Neuronal stem cell (in vitro differentiated cells): ENCODE data around the gene SLC9A5.

Experiments
- DNase-seq: peaks from one replicate; pipeline ENCODE4 v3.0.0-alpha.2; 2013; ENCODE audit warnings: low spot score
- H2AFZ ChIP-seq: one replicate; pipeline ENCODE4 v1.6.1; 2013; ENCODE audit warnings: mild to moderate bottlenecking, low read length, inconsistent platforms
- H2AK5ac ChIP-seq: 2 replicates; pipeline ENCODE4 v1.6.1; 2013; ENCODE audit warnings: low read depth, mild to moderate bottlenecking, inconsistent platforms, low read length, moderate library complexity, mixed read lengths
- H2BK120ac ChIP-seq: 2 replicates; pipeline ENCODE4 v1.6.1; 2013; ENCODE audit warnings: low read depth, mild to moderate bottlenecking, inconsistent platforms, low read length, moderate library complexity, mixed read lengths
- H2BK12ac ChIP-seq: one replicate; pipeline ENCODE4 v1.6.1; 2013; ENCODE audit warnings: low read length, inconsistent platforms
- H2BK15ac ChIP-seq: 2 replicates; pipeline ENCODE4 v1.6.1; 2013; ENCODE audit warnings: mild to moderate bottlenecking, low read length, inconsistent platforms, mixed read lengths
- H2BK5ac ChIP-seq: one replicate; pipeline ENCODE4 v1.6.1; 2013; ENCODE audit warnings: inconsistent platforms, mild to moderate bottlenecking, low read length, moderate library complexity
- H3K14ac ChIP-seq: one replicate; pipeline ENCODE4 v1.6.1; 2013; ENCODE audit warnings: low read length, inconsistent platforms
- H3K18ac ChIP-seq: 2 replicates; pipeline ENCODE4 v1.6.1; 2013; ENCODE audit warnings: low read length, inconsistent platforms
- H3K23ac ChIP-seq: 2 replicates; pipeline ENCODE4 v1.6.1; 2013; ENCODE audit warnings: low read depth, mild to moderate bottlenecking, mixed read lengths, low read length, inconsistent platforms; ENCODE audit not compliant: poor library complexity
- H3K27ac ChIP-seq: replicated peaks from 3 replicates; pipeline ENCODE4 v1.5.1; 2013; ENCODE audit warnings: low read length, inconsistent platforms
- H3K27me3 ChIP-seq, 3 experiments: 2 replicates each; pipeline ENCODE4 v1.6.1; 2013; ENCODE audit warnings: low read length in 3 of 3, mild to moderate bottlenecking in 2 of 3, inconsistent platforms in 1 of 3, low read depth in 1 of 3, mixed read lengths in 1 of 3, moderate library complexity in 1 of 3; ENCODE audit not compliant: control insufficient read depth in 3 of 3, insufficient read depth in 3 of 3
- H3K36me3 ChIP-seq, 2 donors: replicated peaks in 1 of 2; 2 replicates each; pipeline ENCODE4 v1.6.1; 2013; ENCODE audit warnings: low read length in 2 of 2; ENCODE audit not compliant: control insufficient read depth in 2 of 2, insufficient read depth in 2 of 2
- H3K4ac ChIP-seq: 2 replicates; pipeline ENCODE4 v1.6.1; 2013; ENCODE audit warnings: inconsistent platforms, mild to moderate bottlenecking, low read length, moderate library complexity
- H3K4me1 ChIP-seq, 2 donors: 1 replicate in 1 of 2; 2 replicates in 1 of 2; pipeline ENCODE4 v1.6.1; 2013; ENCODE audit warnings: low read length in 2 of 2, low read depth in 1 of 2; ENCODE audit not compliant: control insufficient read depth in 2 of 2, insufficient read depth in 1 of 2
- H3K4me2 ChIP-seq: one replicate; pipeline ENCODE4 v1.6.1; 2013; ENCODE audit warnings: mild to moderate bottlenecking, low read length, inconsistent platforms; ENCODE audit not compliant: insufficient read depth, poor library complexity, severe bottlenecking
- H3K4me3 ChIP-seq, 2 donors: 2 replicates each; pipeline ENCODE4 v1.5.1; 2013; ENCODE audit warnings: low read length in 2 of 2, mild to moderate bottlenecking in 2 of 2, inconsistent platforms in 1 of 2, moderate library complexity in 1 of 2
- H3K79me1 ChIP-seq: one replicate; pipeline ENCODE4 v1.6.1; 2013; ENCODE audit warnings: low read depth, mild to moderate bottlenecking, inconsistent platforms, low read length, moderate library complexity
- H3K9ac ChIP-seq: one replicate; pipeline ENCODE4 v1.6.1; 2013; ENCODE audit warnings: mild to moderate bottlenecking, low read depth, low read length, inconsistent platforms; ENCODE audit not compliant: poor library complexity
- H3K9me3 ChIP-seq, 2 donors: replicated peaks in 1 of 2; 2 replicates each; pipeline versions ENCODE3 to v1.6.1; 2013; ENCODE audit warnings: low read length in 2 of 2, mild to moderate bottlenecking in 2 of 2, inconsistent platforms in 1 of 2, low read depth in 1 of 2, mixed read lengths in 1 of 2, moderate library complexity in 1 of 2; ENCODE audit not compliant: control insufficient read depth in 2 of 2, insufficient read depth in 1 of 2
- H4K8ac ChIP-seq: one replicate; pipeline ENCODE4 v1.6.1; 2013; ENCODE audit warnings: low read depth, mild to moderate bottlenecking, inconsistent platforms, low read length, moderate library complexity
- H4K91ac ChIP-seq: one replicate; pipeline ENCODE4 v1.6.1; 2013; ENCODE audit warnings: low read length, low read depth, mild to moderate bottlenecking, inconsistent platforms; ENCODE audit not compliant: poor library complexity
- WGBS, 2 donors: extraction: QIAGEN DNeasy Blood & Tissue Kit; methylation state at CpG; one replicate each; pipeline ENCODE4 v1.1.7; 2013; ENCODE audit warnings: missing lambda C conversion rate in 2 of 2, mixed read lengths in 1 of 2; ENCODE audit not compliant: insufficient read length in 2 of 2, insufficient replicate concordance in 1 of 2; ENCODE audit errors: extremely low coverage in 2 of 2; 5-methylcytosine and 5-hydroxymethylcytosine counted together

Gene SLC9A5

GRCh38 chr16:67284699-67285646 is 36.2 kb downstream of the SLC9A5 start:
- Histone ChIP-seq H3K4me1 (no peaks in the 10 kb centered on the region), H3K23ac (peak overlapping the region; percentile 18), H3K9ac (peak overlapping the region; percentile 24), H2AK5ac (peak overlapping the region; percentile 49), H2AFZ (no peak overlapping the region), H3K4me3 (no peak overlapping the region), H3K79me1 (no peaks in the 10 kb centered on the region), H3K27ac (no peak overlapping the region), H3K36me3 (no peaks in the 10 kb centered on the region), H3K4me2 (no peak overlapping the region), H3K27me3 (peaks cover 0 to 51% (median 0%) of the 10 kb centered on the region in 3 experiments), H2BK120ac (no peak overlapping the region), H3K4ac (no peak overlapping the region), H4K91ac (no peak overlapping the region), H3K9me3 (no peaks in the 10 kb centered on the region), H2BK12ac (no peak overlapping the region), H3K14ac (no peak overlapping the region), H4K8ac (no peak overlapping the region), H3K18ac (no peak overlapping the region), H2BK15ac (peak overlapping the region; percentile 5), H2BK5ac (no peak overlapping the region)
- no CpG with 5 or more reads among the region's 34 CpGs for WGBS, 2 donors
- peak; percentile 20 for DNase-seq

- Histone ChIP-seq H3K4me2 (no peak overlapping the region), H3K36me3 (no peaks in the 10 kb centered on the region), H3K18ac (no peak overlapping the region), H3K4me3 (no peak overlapping the region), H3K27ac (no peak overlapping the region), H3K79me1 (no peaks in the 10 kb centered on the region), H3K9me3 (no peaks in the 10 kb centered on the region), H3K4me1 (no peaks in the 10 kb centered on the region), H3K4ac (no peak overlapping the region), H2BK15ac (no peak overlapping the region), H4K8ac (peak overlapping the region; percentile 54), H2BK12ac (no peak overlapping the region), H4K91ac (no peak overlapping the region), H3K14ac (no peak overlapping the region), H2AK5ac (no peak overlapping the region), H3K23ac (peak overlapping the region; percentile 40), H2AFZ (no peak overlapping the region), H2BK5ac (no peak overlapping the region), H3K27me3 (peaks cover 0 to 42% (median 0%) of the 10 kb centered on the region in 3 experiments), H3K9ac (peak overlapping the region; percentile 79), H2BK120ac (no peak overlapping the region)
- no peak for DNase-seq
- no CpG with 5 or more reads among the region's 28 CpGs for WGBS, 2 donors
These were observed 37.9 kb downstream of the SLC9A5 start for GRCh38 chr16:67286441-67287235.

DNA sequence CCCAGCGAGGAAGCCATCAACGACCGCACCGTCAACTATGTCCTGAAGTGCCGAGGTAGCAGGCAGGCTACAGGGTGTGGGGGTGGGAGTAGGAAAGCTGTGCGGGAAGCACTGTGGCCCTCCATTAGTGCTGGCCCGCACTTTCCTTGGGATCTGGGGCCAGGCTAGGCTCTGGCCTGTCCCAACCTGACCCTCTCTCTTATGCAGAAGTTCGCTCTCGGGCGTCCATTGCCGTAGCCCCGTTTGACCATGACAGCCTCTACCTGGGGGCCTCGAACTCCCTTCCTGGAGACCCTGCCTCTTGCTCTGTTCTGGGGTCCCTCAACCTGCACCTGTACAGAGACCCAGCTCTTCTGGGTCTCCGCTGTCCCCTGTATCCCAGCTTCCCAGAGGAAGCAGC is 39.2 kb downstream of the SLC9A5 start:
- Histone ChIP-seq H2AFZ (no peak overlapping the region), H2BK120ac (no peak overlapping the region), H2BK12ac (no peak overlapping the region), H3K4me2 (no peak overlapping the region), H3K4ac (no peak overlapping the region), H3K23ac (peak overlapping the region; percentile 25), H2BK5ac (no peak overlapping the region), H3K18ac (no peak overlapping the region), H3K27me3 (peaks cover 0 to 35% (median 0%) of the 10 kb centered on the region in 3 experiments), H3K27ac (no peak overlapping the region), H4K91ac (no peak overlapping the region), H2BK15ac (no peak overlapping the region), H3K79me1 (no peaks in the 10 kb centered on the region), H3K4me3 (no peak overlapping the region), H2AK5ac (no peak overlapping the region), H3K36me3 (no peaks in the 10 kb centered on the region), H3K4me1 (no peaks in the 10 kb centered on the region), H3K9me3 (no peaks in the 10 kb centered on the region), H3K14ac (no peak overlapping the region), H4K8ac (no peak overlapping the region), H3K9ac (peak overlapping the region; percentile 3)
- no CpG with 5 or more reads among the region's 14 CpGs for WGBS, 2 donors
- no peak for DNase-seq

- Histone ChIP-seq H3K36me3 (no peaks in the 10 kb centered on the region), H3K18ac (peak overlapping the region; percentile 36), H3K4ac (no peak overlapping the region), H2AFZ (no peak overlapping the region), H2BK120ac (no peak overlapping the region), H2BK15ac (no peak overlapping the region), H2BK5ac (no peak overlapping the region), H3K9me3 (no peaks in the 10 kb centered on the region), H4K91ac (no peak overlapping the region), H4K8ac (no peak overlapping the region), H2AK5ac (no peak overlapping the region), H3K27ac (no peak overlapping the region), H3K4me2 (no peak overlapping the region), H2BK12ac (no peak overlapping the region), H3K27me3 (peaks cover 0 to 48% (median 0%) of the 10 kb centered on the region in 3 experiments), H3K79me1 (no peaks in the 10 kb centered on the region), H3K4me3 (no peak overlapping the region), H3K14ac (no peak overlapping the region), H3K4me1 (peaks cover 0 to 1% of the 10 kb centered on the region in 2 donors), H3K23ac (no peak overlapping the region), H3K9ac (no peak overlapping the region)
- no CpG with 5 or more reads among the region's 7 CpGs for WGBS, 2 donors
- DNase-seq: no peak
These were observed 42.7 kb downstream of the SLC9A5 start for GRCh38 chr16:67291461-67291860.
